GM21619 (cell line): Measurements from ENCODE around the gene RIPOR3.
"Not testable (repeated sequence)": the region's sequence is repeated elsewhere in the genome, so short reads cannot be mapped to it uniquely, and the experiment has no call there.

Source experiments
- ATAC-seq: cut with Tn5 transposase; IDR thresholded peaks from one replicate; pipeline ENCODE4 v1.9.1; 2021; ENCODE audit not compliant: unreplicated experiment

Gene RIPOR3

GRCh38 chr20:50635014-50635557 lies 56.3 kb downstream of the RIPOR3 start:
- ATAC-seq = no peak

- ATAC-seq = no peak
Measured at GRCh38 chr20:50634191-50634590, 57.2 kb downstream of the RIPOR3 start.

- ATAC-seq = no peak
Measured at GRCh38 chr20:50633361-50633760, 58.0 kb downstream of the RIPOR3 start.

GRCh38 chr20:50632701-50633100 lies 58.6 kb downstream of the RIPOR3 start:
- no peak for ATAC-seq

GRCh38 chr20:50632236-50632635 lies 59.1 kb downstream of the RIPOR3 start:
- ATAC-seq = no peak

GRCh38 chr20:50630578-50631263 lies 60.6 kb downstream of the RIPOR3 start:
- no peak for ATAC-seq

GRCh38 chr20:50629670-50630045 lies 61.7 kb downstream of the RIPOR3 start:
- no peak for ATAC-seq

GRCh38 chr20:50628853-50629669 lies 62.3 kb downstream of the RIPOR3 start:
- no peak for ATAC-seq

GRCh38 chr20:50628332-50628731 lies 63.0 kb downstream of the RIPOR3 start:
- ATAC-seq = no peak

GRCh38 chr20:50627747-50628146 lies 63.6 kb downstream of the RIPOR3 start:
- no peak for ATAC-seq

- ATAC-seq = no peak
Measured at GRCh38 chr20:50625986-50626677, 65.2 kb downstream of the RIPOR3 start.

- ATAC-seq = no peak
Measured at GRCh38 chr20:50624351-50625016, 66.9 kb downstream of the RIPOR3 start.

- ATAC-seq = no peak
Measured at GRCh38 chr20:50621068-50621665, 70.2 kb downstream of the RIPOR3 start.

- ATAC-seq = not testable (repeated sequence)
Measured at GRCh38 chr20:50620459-50620858, 70.9 kb downstream of the RIPOR3 start.

- no peak for ATAC-seq
Measured at GRCh38 chr20:50618537-50618936, 72.8 kb downstream of the RIPOR3 start.

- ATAC-seq = no peak
Measured at GRCh38 chr20:50617022-50617421, 74.3 kb downstream of the RIPOR3 start.

- no peak for ATAC-seq
Measured at GRCh38 chr20:50615407-50615806, 75.9 kb downstream of the RIPOR3 start.

GRCh38 chr20:50613438-50614169 lies 77.7 kb downstream of the RIPOR3 start:
- ATAC-seq = no peak

- ATAC-seq = no peak
Measured at GRCh38 chr20:50611128-50611810, 80.1 kb downstream of the RIPOR3 start.
